ENCODE data around the gene WDR43. TPM values are rescaled to one million over a fixed set of nuclear protein-coding genes. Genes with fewer than 3 reads are reported as not detected.

The WDR43 gene
- total RNA-seq, 1 donor from 2014 or later = 117 TPM

DNA sequence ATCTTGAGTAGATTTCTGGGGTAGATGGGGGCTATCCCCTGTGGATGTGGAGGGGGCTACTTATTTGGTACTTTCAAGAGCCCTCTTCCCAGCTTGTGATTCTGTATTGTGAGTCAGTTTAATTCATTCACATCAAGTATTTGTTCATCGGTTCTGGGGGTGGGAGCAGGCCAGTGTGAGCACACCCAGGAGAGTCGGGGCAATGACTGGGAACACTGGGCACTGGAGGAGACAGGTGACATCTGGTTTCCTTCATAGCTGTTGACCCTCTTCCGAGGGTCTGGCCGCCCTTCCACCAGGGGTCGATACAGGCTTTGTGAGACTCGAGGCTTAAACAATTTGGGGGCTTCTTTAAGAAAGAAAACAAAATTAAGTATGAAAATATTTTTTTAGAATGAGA lies 84.1 kb downstream of the WDR43 start:
- DNase-seq (ENCODE audit: low read depth) = no peak
- TF ChIP-seq, protein P1, sequence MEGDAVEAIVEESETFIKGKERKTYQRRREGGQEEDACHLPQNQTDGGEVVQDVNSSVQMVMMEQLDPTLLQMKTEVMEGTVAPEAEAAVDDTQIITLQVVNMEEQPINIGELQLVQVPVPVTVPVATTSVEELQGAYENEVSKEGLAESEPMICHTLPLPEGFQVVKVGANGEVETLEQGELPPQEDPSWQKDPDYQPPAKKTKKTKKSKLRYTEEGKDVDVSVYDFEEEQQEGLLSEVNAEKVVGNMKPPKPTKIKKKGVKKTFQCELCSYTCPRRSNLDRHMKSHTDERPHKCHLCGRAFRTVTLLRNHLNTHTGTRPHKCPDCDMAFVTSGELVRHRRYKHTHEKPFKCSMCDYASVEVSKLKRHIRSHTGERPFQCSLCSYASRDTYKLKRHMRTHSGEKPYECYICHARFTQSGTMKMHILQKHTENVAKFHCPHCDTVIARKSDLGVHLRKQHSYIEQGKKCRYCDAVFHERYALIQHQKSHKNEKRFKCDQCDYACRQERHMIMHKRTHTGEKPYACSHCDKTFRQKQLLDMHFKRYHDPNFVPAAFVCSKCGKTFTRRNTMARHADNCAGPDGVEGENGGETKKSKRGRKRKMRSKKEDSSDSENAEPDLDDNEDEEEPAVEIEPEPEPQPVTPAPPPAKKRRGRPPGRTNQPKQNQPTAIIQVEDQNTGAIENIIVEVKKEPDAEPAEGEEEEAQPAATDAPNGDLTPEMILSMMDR (IDR thresholded peaks at IDR 0.05; ENCODE audit: insufficient read depth, low read length, severe bottlenecking) = no peak
- no peak for FAIRE-seq

DNA sequence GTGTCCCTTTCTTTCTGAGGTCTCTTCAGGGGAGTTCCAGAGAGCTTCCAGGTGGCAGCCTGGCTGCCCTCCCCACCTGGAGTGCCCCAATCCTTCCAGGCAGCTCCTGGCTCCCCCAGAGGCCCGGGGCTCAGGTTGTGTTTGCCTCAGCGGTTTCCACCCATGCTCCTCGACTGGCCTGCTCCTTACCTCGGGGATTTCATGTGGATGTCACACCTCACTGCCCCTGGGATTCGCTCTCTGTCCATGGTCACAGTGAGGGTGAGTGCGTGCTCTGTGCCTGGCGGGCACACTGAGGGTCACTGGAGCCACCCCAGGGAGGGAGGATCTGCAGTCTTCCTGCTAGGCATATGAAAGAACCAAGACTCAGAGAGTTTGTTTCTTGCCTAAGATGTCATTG lies 84.6 kb downstream of the WDR43 start:
- no peak for FAIRE-seq
- H3K27me3 ChIP-seq (ENCODE audit: control insufficient read depth, insufficient read depth, low read length) = no peaks in the 10 kb centered on the region

More for the DNA sequence above, 84.1 kb downstream of the WDR43 start:
- no peak overlapping the region for H3K4me3 ChIP-seq (ENCODE audit: low read depth, low read length)
- no peaks in the 10 kb centered on the region for H3K36me3 ChIP-seq (ENCODE audit: control insufficient read depth, insufficient read depth, low read length)
- H3K27me3 ChIP-seq (ENCODE audit: control insufficient read depth, insufficient read depth, low read length) = no peaks in the 10 kb centered on the region

DNA sequence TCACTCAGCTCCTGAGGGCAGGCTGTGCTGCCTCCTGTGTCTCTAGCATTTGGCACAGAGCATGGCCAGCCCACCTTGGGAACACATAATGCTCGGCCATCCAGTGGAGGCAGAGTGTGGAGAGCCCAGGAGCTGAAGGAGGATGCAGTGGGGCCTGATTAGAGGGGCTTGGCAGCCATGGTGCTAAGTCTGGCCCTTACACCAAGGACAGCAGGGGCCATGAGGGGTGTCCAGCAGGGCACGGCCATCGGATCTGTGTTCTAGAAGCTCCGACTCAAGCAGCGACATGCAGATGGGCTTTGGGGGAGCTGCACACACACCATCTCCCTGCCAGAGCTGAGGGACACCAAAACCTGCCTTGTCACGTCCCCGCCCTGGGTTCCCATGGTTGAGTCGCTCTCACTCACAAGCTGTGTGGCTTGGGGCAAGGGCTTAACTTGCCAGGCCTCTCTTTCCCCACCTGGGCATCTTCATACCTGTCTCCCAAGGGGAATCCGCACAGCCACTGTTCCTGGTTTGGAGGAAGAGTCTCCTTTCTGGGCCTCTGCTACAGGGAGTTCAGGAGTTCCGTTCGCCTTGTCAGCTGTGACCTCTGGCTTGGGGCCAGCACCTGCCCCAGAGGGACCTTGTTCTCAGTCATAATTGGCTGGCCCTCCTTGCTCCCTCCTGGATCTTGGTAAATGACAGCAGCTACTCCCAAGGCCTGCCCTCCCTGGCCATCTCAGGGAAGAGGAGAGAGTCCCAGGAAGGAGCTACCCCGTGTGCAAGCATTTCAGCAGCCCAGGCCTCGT lies 85.3 kb downstream of the WDR43 start:
- no peak overlapping the region for H3K4me3 ChIP-seq (ENCODE audit: low read depth, low read length)
- TF ChIP-seq, protein P1 (IDR thresholded peaks at IDR 0.05; ENCODE audit: insufficient read depth, low read length, severe bottlenecking) = no peak
- no peaks in the 10 kb centered on the region for H3K27me3 ChIP-seq (ENCODE audit: control insufficient read depth, insufficient read depth, low read length)
- DNase-seq (ENCODE audit: low read depth) (peak; percentile 42), FAIRE-seq (no peak)
- H3K36me3 ChIP-seq (ENCODE audit: control insufficient read depth, insufficient read depth, low read length) = no peaks in the 10 kb centered on the region

More for the DNA sequence above, 84.6 kb downstream of the WDR43 start:
- Histone ChIP-seq H3K4me3 (ENCODE audit: low read depth, low read length) (no peak overlapping the region), H3K36me3 (ENCODE audit: control insufficient read depth, insufficient read depth, low read length) (no peaks in the 10 kb centered on the region)
- no peak for DNase-seq (ENCODE audit: low read depth)
- TF ChIP-seq, protein P1 (IDR thresholded peaks at IDR 0.05; ENCODE audit: insufficient read depth, low read length, severe bottlenecking) = no peak

DNA sequence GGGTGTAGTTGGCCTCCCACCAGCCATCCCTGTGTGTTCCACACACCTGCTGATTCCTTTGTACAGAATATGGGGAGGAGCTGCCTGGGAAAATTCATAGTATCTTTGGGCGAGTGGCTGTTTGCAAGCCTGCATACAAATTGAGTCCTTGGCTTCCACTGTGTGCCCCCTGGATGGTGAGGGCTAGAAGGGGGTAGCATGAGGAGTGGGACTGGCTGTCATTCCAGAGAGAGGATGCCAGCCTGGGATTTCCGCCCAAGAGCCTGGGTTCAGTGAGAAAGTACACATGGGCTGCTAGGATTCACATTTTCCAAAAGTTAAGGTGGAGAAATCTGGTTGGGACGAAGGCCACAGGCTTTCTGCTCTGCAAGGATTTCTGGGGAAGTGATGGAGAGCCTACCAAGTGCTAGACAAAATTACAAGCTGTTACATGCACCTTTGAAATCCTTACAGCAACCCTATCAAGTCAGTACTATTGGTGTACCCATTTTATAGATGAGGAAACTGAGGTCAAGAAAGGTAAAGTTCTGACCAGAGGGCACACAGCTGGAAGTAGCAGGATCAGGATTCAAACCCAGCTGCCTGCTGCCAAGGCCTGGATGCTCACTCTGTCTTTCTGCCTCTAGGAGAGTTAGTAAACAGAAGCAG lies 86.0 kb downstream of the WDR43 start:
- no peaks in the 10 kb centered on the region for H3K36me3 ChIP-seq (ENCODE audit: control insufficient read depth, insufficient read depth, low read length)
- no peak for DNase-seq (ENCODE audit: low read depth)
- TF ChIP-seq, protein P1 (IDR thresholded peaks at IDR 0.05; ENCODE audit: insufficient read depth, low read length, severe bottlenecking) = no peak
- no peaks in the 10 kb centered on the region for H3K27me3 ChIP-seq (ENCODE audit: control insufficient read depth, insufficient read depth, low read length)
- H3K4me3 ChIP-seq (ENCODE audit: low read depth, low read length) = no peak overlapping the region
- FAIRE-seq = no peak

DNA sequence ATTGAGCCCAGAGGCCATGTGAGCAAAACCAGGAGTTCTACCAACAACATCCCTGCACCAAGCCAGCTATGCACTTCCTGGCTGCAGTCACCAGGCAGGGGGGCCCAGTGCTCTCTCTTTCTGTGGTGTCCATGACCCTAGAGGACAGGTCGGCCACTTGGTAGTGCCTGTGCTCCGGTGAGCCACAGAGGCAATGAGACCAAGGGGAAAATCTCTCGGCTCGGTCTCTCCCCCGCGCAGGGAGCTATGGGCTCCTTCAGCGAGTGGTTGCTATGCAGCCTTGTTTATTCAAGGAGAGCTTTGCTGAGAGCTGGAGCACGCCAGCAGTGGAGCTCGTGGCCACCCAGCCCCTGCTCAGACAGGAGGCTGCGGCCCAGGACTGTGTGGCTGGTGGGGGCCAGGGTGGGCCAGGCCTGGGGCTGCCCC lies 86.6 kb downstream of the WDR43 start, which contains the start of gene TOGARAM2:
TOGARAM2 (plus strand) TSS at position 283 of the 426 bp plus-strand sequence. CDS start 13,537 bp downstream, outside the sequence.
- no peak for DNase-seq (ENCODE audit: low read depth)
- H3K36me3 ChIP-seq (ENCODE audit: control insufficient read depth, insufficient read depth, low read length) = no peaks in the 10 kb centered on the region
- TF ChIP-seq, protein P1 (IDR thresholded peaks at IDR 0.05; ENCODE audit: insufficient read depth, low read length, severe bottlenecking) = no peak
- H3K4me3 ChIP-seq (ENCODE audit: low read depth, low read length) = no peak within 1 kb of the TSS
- no peaks in the 10 kb centered on the region for H3K27me3 ChIP-seq (ENCODE audit: control insufficient read depth, insufficient read depth, low read length)
- FAIRE-seq = no peak

Data from bronchial epithelial cell (primary cell).